GM12891 (cell line): ENCODE data around the gene ENTREP3.
"Not testable (repeated sequence)": the region's sequence is repeated elsewhere in the genome, so short reads cannot be mapped to it uniquely, and the experiment has no call there.

Experiments
- POLR2A ChIP-seq: IDR thresholded peaks from 2 replicates; pipeline ENCODE4 v1.6.1; 2011; ENCODE audit warnings: low read depth, low read length, control low read depth
- POLR2AphosphoS5 ChIP-seq: IDR thresholded peaks from 2 replicates; pipeline ENCODE4 v1.6.1; 2011; ENCODE audit warnings: low read depth, low read length, control low read depth
- TAF1 ChIP-seq: IDR thresholded peaks from 2 replicates; pipeline ENCODE4 v1.6.1; 2011; ENCODE audit warnings: low read depth, low read length, control low read depth

DNA sequence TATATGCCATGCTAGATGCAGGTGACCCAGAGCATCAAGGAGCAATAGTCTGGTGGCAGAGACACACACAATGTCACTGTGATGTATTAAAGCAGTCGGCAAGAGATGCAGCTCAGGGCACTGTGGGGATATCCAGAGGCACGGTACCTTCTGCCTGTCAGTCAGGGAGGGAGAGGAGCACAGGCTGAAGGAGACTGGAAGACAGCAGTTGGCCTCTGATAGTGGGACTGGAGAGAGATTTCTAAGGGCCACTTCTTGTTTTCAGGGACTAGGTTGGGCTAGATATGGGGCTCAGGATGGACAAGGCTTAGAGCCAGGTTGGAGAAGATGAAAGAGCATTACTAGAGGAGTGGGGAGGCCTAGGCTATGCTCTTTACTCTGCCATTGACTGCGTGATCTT, 24.0 kb downstream of the ENTREP3 start:
- TF ChIP-seq POLR2AphosphoS5, TAF1, POLR2A: not testable (repeated sequence)
